Adrenal gland (tissue), 12 donors: ENCODE data around the gene SOBP. TPM values are rescaled to one million over a fixed set of nuclear protein-coding genes. Genes with fewer than 3 reads are reported as not detected.

Source experiments
- DNase-seq, 7 donors: peaks; one replicate each; pipeline ENCODE4 v3.0.0-alpha.2; 2019 to 2020
- H3K27ac ChIP-seq, 5 donors: fragments of 200-600 bp; sonication (generic) in 4 of 5; 1 replicate in 3 of 5; 2 replicates in 2 of 5; pipeline versions ENCODE4 v1.5.1 to v1.8.0; 2016 to 2020; ENCODE audit warnings: mild to moderate bottlenecking in 1 of 5
- H3K27me3 ChIP-seq: fragments of 200-600 bp; 2 replicates; pipeline ENCODE4 v1.8.0; 2021
- H3K36me3 ChIP-seq, 2 donors: fragments of 200-600 bp; replicated peaks in 1 of 2; 1 replicate in 1 of 2; 2 replicates in 1 of 2; pipeline versions ENCODE4 v1.5.1 to v1.8.0; 2018 to 2022
- H3K4me1 ChIP-seq, 2 donors: fragments of 200-600 bp; replicated peaks in 1 of 2; 1 replicate in 1 of 2; 2 replicates in 1 of 2; pipeline versions ENCODE4 v1.5.1 to v1.8.0; 2018 to 2021
- H3K4me3 ChIP-seq, 4 donors: fragments of 200-600 bp; sonication (generic) in 3 of 4; one replicate each; pipeline ENCODE4 v1.5.1; 2016 to 2018
- H3K9me3 ChIP-seq, 3 donors: fragments of 200-600 bp; sonication (generic) in 1 of 3; replicated peaks in 1 of 3; 1 replicate in 2 of 3; 2 replicates in 1 of 3; pipeline versions ENCODE4 v1.5.1 to v1.8.0; 2016 to 2021
- POLR2A ChIP-seq, 2 donors: fragments of 450-650 bp; IDR thresholded peaks; one replicate each; pipeline ENCODE4 v1.6.1; 2017; ENCODE audit warnings: antibody characterized with exemption in 2 of 2, mild to moderate bottlenecking in 2 of 2, moderate library complexity in 1 of 2
- WGBS, 4 donors: extraction: QIAGEN DNeasy Blood & Tissue Kit in 2 of 4; methylation state at CpG; one replicate each; pipeline versions ENCODE4 v1.1.5 to v1.1.7; 2013 to 2017; 5-methylcytosine and 5-hydroxymethylcytosine counted together
- intact Hi-C, 2 donors: fragments of 100-400 bp; cut with DNase I; formaldehyde crosslinking; loops; one replicate each; pipeline versions ENCODE4 v1.14.1 to v1.15.0; 2022 to 2023
- polyA plus RNA-seq, 3 donors: library from polyadenylated mRNA; stranded (reverse); fragments of 200-250 nt in 2 of 3; fragments of 350-450 nt in 1 of 3; fragmentation: Illumina TruSeq in 1 of 3; extraction: RNeasy Lipid Tissue Mini Kit (QIAGEN cat#74804) in 1 of 3; gene quantifications; one replicate each; pipeline ENCODE4 v1.2.3, GENCODE V29; 2013 to 2014
- total RNA-seq, 9 donors: library from RNA; depleted of rRNA in 4 of 9; stranded (reverse); fragments of >200 nt in 4 of 9; fragments of 120-200 nt in 1 of 9; fragmentation: NEBNext Ultra II Directional in 1 of 9; extraction: Animal tissue kit (Norgen Biotek cat#: 25700) in 1 of 9; gene quantifications; one replicate each; pipeline versions ENCODE4 v1.1.0 to v1.2.4, GENCODE V29; 2013 to 2023
- TF ChIP-seq, protein P1 (sequence below), 6 experiments: fragments of 450-650 bp in 4 of 6; fragments of 200-600 bp in 2 of 6; sonication (generic) in 1 of 6; IDR thresholded peaks; 1 replicate in 5 of 6; 2 replicates in 1 of 6; pipeline versions ENCODE4 v1.5.1 to v1.8.0; 2016 to 2021; ENCODE audit warnings: antibody characterized with exemption in 6 of 6, mild to moderate bottlenecking in 2 of 6, moderate library complexity in 1 of 6
- donor health status: healthy with polysubstance abuse.
- donor health status: Bipolar disorder and iron deficiency.
- donor health status: DM: yes; HTN: yes; CAD: no.
- donor health status: DM: no; HTN: no; CAD: no.
- donor health status: DM: no; HTN: no; CAD: no.
- donor health status: DM: yes; HTN: yes; CAD: no.

SOBP gene
- total and polyA plus RNA-seq, 12 donors, result 5.6 to 25.6 (median 12.5) TPM

- Histone ChIP-seq H3K9me3 (no peaks in the 10 kb centered on the region), H3K36me3 (no peaks in the 10 kb centered on the region), H3K4me3 (no peak overlapping the region), H3K27me3 (no peaks in the 10 kb centered on the region), H3K27ac (no peak overlapping the region), H3K4me1 (peaks cover 0 to 15% of the 10 kb centered on the region in 2 donors)
- no peak for TF ChIP-seq POLR2A (IDR thresholded peaks at IDR 0.05)
- peak in 1 of 7 donors; percentile 30 for DNase-seq
- WGBS, 4 donors, result 55 to 70% (median 66%) methylated on average over 10 to 12 of the region's 12 CpGs
- intact Hi-C loops, result no loop called here
Observed at GRCh38 chr6:107691062-107691751, 201.3 kb downstream of the SOBP start.

GRCh38 chr6:107692351-107692750 lies 202.4 kb downstream of the SOBP start:
- Histone ChIP-seq H3K27ac (peak overlapping the region in 1 of 5 donors; percentile 49), H3K4me3 (no peak overlapping the region), H3K36me3 (no peaks in the 10 kb centered on the region), H3K4me1 (peaks cover 0 to 15% of the 10 kb centered on the region in 2 donors), H3K27me3 (no peaks in the 10 kb centered on the region), H3K9me3 (no peaks in the 10 kb centered on the region)
- 65 to 79% (median 71%) methylated on average over 3 of the region's 3 CpGs for WGBS, 4 donors
- intact Hi-C loops, result no loop called here
- no peak for TF ChIP-seq POLR2A (IDR thresholded peaks at IDR 0.05)
- TF ChIP-seq, protein P1, sequence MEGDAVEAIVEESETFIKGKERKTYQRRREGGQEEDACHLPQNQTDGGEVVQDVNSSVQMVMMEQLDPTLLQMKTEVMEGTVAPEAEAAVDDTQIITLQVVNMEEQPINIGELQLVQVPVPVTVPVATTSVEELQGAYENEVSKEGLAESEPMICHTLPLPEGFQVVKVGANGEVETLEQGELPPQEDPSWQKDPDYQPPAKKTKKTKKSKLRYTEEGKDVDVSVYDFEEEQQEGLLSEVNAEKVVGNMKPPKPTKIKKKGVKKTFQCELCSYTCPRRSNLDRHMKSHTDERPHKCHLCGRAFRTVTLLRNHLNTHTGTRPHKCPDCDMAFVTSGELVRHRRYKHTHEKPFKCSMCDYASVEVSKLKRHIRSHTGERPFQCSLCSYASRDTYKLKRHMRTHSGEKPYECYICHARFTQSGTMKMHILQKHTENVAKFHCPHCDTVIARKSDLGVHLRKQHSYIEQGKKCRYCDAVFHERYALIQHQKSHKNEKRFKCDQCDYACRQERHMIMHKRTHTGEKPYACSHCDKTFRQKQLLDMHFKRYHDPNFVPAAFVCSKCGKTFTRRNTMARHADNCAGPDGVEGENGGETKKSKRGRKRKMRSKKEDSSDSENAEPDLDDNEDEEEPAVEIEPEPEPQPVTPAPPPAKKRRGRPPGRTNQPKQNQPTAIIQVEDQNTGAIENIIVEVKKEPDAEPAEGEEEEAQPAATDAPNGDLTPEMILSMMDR (IDR thresholded peaks at IDR 0.05), result no peak
- no peak for DNase-seq

DNA sequence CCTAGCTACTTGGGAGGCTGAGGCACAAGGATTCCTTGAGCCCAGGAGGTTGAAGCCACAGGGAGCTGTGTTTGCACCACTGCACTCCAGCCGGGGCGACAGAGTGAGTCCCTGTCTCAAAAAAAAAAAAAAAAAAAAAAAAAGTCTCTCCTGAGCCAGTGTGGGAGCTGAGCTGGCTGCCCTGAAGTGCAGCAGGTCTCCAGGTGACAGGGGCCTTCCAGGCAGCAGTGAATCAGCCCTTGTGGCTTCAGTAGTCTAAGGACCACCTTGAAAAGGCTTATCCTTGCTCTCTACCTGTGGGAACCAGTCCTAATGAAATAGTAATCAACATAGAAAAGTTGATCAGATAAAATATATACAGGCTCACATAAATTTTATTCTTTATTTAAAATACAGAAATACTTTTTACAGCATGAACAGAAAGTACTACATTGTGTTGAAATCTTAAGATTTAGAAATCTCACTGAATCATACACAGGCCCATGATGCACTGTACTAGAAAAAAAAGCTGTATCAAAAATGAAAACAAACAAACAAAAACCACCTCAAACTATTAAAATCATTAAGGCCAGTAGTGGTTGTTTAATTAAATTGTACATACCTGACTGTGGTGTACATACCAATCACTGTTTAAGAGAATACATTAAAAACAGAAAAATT lies 205.3 kb downstream of the SOBP start:
- Histone ChIP-seq H3K27ac (no peak overlapping the region), H3K27me3 (no peaks in the 10 kb centered on the region), H3K9me3 (no peaks in the 10 kb centered on the region), H3K36me3 (no peaks in the 10 kb centered on the region), H3K4me1 (peaks cover 10 to 27% of the 10 kb centered on the region in 2 donors), H3K4me3 (no peak overlapping the region)
- TF ChIP-seq, protein P1 (IDR thresholded peaks at IDR 0.05), result no peak
- no peak for TF ChIP-seq POLR2A (IDR thresholded peaks at IDR 0.05)
- WGBS, 4 donors, result 78 to 94% (median 92%) methylated on average over 2 of the region's 2 CpGs; no CpG with 5 or more reads in 1 of the 4 donors
- intact Hi-C loops, result no loop called here
- no peak for DNase-seq

DNA sequence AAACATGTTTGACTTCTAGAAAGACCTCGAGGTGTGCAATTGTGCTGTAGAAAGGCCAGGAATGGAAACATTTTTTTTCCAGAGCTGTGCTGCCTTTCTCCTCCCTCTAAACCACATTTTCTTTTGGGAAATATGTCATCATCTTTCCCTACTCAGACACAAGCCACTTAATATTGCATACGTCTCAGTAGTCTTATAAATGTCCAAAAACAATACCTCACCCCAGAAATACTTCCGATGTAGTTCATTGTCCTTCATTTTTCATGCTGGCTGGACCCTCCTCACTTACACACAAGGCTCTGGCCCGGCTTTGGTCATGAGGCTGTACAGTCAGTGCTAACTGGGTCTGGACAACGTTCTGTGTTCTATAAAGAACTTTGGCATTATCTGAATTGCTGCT lies 207.8 kb downstream of the SOBP start:
- intact Hi-C loops, result no loop called here
- 59 to 70% (median 65%) methylated on average over 5 of the region's 5 CpGs for WGBS, 4 donors
- no peaks in the 10 kb centered on the region for H3K9me3 ChIP-seq

More for the DNA sequence above, 207.8 kb downstream of the SOBP start:
- Histone ChIP-seq H3K4me3 (no peak overlapping the region), H3K27me3 (no peaks in the 10 kb centered on the region), H3K4me1 (peaks cover 10 to 13% of the 10 kb centered on the region in 2 donors), H3K27ac (peak overlapping the region in 2 of 5 donors; percentile 47 to 51), H3K36me3 (no peaks in the 10 kb centered on the region)
- no peak for TF ChIP-seq POLR2A (IDR thresholded peaks at IDR 0.05)
- TF ChIP-seq, protein P1 (IDR thresholded peaks at IDR 0.05), result no peak
- DNase-seq, result no peak
